Measurements from ENCODE around the gene TMTC2.
A peak's percentile ranks its signal among the peaks of the same experiment; 100 is the strongest.

The TMTC2 gene

DNA sequence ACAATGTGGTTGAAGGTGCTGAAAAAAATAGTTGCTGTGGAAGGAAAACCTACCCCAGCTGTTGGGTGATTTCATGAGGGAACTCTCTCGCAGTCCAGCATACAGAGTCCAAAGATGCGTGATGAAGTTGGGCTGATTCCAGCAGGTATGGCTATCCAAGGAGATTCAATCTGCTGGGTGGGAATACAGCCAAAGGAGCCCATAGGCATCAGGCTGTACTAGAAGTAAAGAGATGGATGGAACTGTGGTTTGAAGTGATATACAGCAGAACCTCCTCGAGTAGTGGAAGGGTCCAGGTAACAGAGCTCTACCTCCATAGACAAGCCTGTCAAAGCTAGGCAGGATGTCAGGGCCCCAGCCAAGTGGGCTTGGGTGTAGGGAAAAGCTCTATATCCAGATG is 11.5 kb upstream of the TMTC2 start:
- no peak for DNase-seq (ENCODE audit: low read depth)

GRCh38 chr12:82682326-82682725 is 4.4 kb upstream of the TMTC2 start:
- no peak overlapping the region for H3K4me3 ChIP-seq (ENCODE audit: low read depth, low read length)
- DNase-seq (ENCODE audit: low read depth), result no peak
- TF ChIP-seq, protein P1, sequence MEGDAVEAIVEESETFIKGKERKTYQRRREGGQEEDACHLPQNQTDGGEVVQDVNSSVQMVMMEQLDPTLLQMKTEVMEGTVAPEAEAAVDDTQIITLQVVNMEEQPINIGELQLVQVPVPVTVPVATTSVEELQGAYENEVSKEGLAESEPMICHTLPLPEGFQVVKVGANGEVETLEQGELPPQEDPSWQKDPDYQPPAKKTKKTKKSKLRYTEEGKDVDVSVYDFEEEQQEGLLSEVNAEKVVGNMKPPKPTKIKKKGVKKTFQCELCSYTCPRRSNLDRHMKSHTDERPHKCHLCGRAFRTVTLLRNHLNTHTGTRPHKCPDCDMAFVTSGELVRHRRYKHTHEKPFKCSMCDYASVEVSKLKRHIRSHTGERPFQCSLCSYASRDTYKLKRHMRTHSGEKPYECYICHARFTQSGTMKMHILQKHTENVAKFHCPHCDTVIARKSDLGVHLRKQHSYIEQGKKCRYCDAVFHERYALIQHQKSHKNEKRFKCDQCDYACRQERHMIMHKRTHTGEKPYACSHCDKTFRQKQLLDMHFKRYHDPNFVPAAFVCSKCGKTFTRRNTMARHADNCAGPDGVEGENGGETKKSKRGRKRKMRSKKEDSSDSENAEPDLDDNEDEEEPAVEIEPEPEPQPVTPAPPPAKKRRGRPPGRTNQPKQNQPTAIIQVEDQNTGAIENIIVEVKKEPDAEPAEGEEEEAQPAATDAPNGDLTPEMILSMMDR (IDR thresholded peaks at IDR 0.05; ENCODE audit: control insufficient read depth, extremely low read depth, insufficient read depth), result no peak

More for the DNA sequence above, 11.5 kb upstream of the TMTC2 start:
- TF ChIP-seq, protein P1 (IDR thresholded peaks at IDR 0.05; ENCODE audit: control insufficient read depth, extremely low read depth, insufficient read depth), result no peak
- no peak overlapping the region for H3K4me3 ChIP-seq (ENCODE audit: low read depth, low read length)

DNA sequence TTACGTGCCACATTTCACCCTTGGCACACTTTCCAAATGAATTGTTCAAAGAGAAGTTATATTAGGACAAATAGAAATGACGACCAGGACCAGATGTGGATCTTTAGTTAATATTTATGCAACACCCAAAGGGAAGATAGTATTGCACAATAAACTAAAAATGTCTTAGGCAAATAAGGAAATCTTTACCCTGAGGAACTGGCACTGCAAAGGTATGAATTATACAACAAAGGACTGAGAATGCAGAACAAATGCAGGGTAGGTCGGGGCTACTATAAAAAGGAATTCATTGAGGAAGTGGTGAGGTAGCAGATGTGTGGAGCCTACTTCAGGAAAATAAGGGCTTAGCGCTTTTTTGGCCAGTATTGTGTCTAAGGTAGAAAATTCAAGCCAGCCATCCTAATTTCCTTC is 3.9 kb upstream of the TMTC2 start:
- peak; percentile 68 for DNase-seq (ENCODE audit: low read depth)
- TF ChIP-seq, protein P1 (IDR thresholded peaks at IDR 0.05; ENCODE audit: control insufficient read depth, extremely low read depth, insufficient read depth), result no peak
- no peak overlapping the region for H3K4me3 ChIP-seq (ENCODE audit: low read depth, low read length)

GRCh38 chr12:82685790-82686167 is 927 bp upstream of the TMTC2 start:
- peak; percentile 96 for DNase-seq (ENCODE audit: low read depth)
- H3K4me3 ChIP-seq (ENCODE audit: low read depth, low read length), result peak overlapping the region; percentile 78
- TF ChIP-seq, protein P1 (IDR thresholded peaks at IDR 0.05; ENCODE audit: control insufficient read depth, extremely low read depth, insufficient read depth), result peak; percentile 93

DNA sequence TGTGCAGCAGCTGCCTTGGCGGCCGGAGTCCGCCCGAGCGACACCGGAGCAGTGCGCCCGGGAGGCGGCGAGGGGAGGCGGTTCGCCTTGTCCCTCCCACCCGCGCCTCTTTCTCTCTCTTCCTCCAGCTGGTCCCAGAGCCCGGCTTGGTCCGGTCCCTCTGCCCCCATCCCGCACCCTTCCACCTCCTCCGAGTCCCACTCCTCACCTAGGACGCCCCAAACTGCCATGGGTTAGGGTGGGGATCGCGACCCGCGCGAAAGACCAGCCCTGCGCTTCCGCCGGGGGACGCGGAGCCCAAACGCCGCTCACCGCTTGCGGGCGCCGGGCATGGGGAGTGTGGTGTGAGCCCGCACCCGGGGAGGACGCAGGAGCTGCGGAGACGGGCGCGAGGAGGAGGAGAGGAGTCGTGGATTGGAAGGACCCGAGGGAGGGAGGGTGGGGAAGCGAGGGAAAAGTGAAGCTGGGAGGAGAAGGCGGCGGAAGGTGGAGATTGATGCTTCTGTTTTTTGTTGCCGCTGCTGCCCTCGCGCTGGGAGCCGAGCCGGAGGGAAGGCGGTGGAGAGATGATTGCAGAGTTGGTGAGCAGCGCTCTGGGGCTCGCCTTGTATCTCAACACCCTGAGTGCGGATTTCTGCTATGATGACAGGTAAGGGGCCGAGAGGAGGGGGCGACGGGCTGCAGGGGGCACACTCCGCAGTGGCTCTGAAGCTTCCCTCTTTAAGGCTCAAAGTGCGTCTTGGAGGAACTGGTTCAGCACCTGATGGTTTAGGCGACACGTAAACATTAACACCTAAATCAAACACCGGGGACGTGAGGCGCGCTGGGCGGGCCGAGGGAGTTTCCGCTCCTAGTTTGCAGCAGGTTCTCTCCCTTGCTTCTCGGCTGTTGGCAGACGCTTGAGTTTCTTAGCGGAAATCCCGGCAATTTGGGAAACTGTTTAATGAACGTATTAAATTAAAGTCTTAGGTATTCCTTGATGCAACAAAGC is 610 bp downstream of the TMTC2 start:
- DNase-seq (ENCODE audit: low read depth), result peak; percentile 34
- TF ChIP-seq, protein P1 (IDR thresholded peaks at IDR 0.05; ENCODE audit: control insufficient read depth, extremely low read depth, insufficient read depth), result no peak

GRCh38 chr12:82688035-82688501 is 1.4 kb downstream of the TMTC2 start:
- DNase-seq (ENCODE audit: low read depth), result no peak
- H3K4me3 ChIP-seq (ENCODE audit: low read depth, low read length), result peak overlapping the region; percentile 78
- TF ChIP-seq, protein P1 (IDR thresholded peaks at IDR 0.05; ENCODE audit: control insufficient read depth, extremely low read depth, insufficient read depth), result no peak

More for the DNA sequence above, 610 bp downstream of the TMTC2 start:
- peak overlapping the region; percentile 78 for H3K4me3 ChIP-seq (ENCODE audit: low read depth, low read length)
